ENCODE measurements around the gene MATN4. TPM values are rescaled to one million over a fixed set of nuclear protein-coding genes. Genes with fewer than 3 reads are reported as not detected.

MATN4 gene
- total and polyA plus RNA-seq, 2 experiments from 2014 or later, result 3.3 to 5.1 TPM

DNA sequence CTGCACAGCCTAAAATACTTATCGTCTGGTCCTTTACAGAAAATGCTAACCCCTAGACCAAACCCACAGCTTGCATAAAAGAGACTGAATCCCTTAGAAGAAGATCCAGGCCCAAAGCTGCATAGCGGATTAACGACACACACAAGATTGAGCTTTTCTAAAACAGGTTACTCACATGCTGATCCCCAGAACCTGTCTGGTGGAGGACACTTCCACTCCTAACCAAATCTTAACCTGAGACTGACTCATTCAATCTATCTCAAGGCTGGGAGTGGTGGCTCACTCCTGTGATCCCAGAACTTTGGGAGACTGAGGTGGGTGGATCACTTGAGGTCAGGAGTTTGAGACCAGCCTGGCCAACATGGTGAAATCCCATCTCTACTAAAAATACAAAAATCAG is 50.9 kb downstream of the MATN4 start (continued):
- TF ChIP-seq, protein P1, sequence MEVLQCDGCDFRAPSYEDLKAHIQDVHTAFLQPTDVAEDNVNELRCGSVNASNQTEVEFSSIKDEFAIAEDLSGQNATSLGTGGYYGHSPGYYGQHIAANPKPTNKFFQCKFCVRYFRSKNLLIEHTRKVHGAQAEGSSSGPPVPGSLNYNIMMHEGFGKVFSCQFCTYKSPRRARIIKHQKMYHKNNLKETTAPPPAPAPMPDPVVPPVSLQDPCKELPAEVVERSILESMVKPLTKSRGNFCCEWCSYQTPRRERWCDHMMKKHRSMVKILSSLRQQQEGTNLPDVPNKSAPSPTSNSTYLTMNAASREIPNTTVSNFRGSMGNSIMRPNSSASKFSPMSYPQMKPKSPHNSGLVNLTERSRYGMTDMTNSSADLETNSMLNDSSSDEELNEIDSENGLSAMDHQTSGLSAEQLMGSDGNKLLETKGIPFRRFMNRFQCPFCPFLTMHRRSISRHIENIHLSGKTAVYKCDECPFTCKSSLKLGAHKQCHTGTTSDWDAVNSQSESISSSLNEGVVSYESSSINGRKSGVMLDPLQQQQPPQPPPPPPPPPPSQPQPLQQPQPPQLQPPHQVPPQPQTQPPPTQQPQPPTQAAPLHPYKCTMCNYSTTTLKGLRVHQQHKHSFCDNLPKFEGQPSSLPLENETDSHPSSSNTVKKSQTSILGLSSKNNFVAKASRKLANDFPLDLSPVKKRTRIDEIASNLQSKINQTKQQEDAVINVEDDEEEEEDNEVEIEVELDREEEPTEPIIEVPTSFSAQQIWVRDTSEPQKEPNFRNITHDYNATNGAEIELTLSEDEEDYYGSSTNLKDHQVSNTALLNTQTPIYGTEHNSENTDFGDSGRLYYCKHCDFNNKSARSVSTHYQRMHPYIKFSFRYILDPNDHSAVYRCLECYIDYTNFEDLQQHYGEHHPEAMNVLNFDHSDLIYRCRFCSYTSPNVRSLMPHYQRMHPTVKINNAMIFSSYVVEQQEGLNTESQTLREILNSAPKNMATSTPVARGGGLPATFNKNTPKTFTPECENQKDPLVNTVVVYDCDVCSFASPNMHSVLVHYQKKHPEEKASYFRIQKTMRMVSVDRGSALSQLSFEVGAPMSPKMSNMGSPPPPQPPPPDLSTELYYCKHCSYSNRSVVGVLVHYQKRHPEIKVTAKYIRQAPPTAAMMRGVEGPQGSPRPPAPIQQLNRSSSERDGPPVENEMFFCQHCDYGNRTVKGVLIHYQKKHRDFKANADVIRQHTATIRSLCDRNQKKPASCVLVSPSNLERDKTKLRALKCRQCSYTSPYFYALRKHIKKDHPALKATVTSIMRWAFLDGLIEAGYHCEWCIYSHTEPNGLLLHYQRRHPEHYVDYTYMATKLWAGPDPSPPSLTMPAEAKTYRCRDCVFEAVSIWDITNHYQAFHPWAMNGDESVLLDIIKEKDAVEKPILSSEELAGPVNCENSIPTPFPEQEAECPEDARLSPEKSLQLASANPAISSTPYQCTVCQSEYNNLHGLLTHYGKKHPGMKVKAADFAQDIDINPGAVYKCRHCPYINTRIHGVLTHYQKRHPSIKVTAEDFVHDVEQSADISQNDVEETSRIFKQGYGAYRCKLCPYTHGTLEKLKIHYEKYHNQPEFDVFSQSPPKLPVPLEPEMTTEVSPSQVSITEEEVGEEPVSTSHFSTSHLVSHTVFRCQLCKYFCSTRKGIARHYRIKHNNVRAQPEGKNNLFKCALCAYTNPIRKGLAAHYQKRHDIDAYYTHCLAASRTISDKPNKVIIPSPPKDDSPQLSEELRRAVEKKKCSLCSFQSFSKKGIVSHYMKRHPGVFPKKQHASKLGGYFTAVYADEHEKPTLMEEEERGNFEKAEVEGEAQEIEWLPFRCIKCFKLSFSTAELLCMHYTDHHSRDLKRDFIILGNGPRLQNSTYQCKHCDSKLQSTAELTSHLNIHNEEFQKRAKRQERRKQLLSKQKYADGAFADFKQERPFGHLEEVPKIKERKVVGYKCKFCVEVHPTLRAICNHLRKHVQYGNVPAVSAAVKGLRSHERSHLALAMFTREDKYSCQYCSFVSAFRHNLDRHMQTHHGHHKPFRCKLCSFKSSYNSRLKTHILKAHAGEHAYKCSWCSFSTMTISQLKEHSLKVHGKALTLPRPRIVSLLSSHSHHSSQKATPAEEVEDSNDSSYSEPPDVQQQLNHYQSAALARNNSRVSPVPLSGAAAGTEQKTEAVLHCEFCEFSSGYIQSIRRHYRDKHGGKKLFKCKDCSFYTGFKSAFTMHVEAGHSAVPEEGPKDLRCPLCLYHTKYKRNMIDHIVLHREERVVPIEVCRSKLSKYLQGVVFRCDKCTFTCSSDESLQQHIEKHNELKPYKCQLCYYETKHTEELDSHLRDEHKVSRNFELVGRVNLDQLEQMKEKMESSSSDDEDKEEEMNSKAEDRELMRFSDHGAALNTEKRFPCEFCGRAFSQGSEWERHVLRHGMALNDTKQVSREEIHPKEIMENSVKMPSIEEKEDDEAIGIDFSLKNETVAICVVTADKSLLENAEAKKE (CRISPR knock-in tag; IDR thresholded peaks at IDR 0.05), result no peak
- no peak for TF ChIP-seq EZH2phosphoT487 (IDR thresholded peaks at IDR 0.05; ENCODE audit: unreplicated experiment)

DNA sequence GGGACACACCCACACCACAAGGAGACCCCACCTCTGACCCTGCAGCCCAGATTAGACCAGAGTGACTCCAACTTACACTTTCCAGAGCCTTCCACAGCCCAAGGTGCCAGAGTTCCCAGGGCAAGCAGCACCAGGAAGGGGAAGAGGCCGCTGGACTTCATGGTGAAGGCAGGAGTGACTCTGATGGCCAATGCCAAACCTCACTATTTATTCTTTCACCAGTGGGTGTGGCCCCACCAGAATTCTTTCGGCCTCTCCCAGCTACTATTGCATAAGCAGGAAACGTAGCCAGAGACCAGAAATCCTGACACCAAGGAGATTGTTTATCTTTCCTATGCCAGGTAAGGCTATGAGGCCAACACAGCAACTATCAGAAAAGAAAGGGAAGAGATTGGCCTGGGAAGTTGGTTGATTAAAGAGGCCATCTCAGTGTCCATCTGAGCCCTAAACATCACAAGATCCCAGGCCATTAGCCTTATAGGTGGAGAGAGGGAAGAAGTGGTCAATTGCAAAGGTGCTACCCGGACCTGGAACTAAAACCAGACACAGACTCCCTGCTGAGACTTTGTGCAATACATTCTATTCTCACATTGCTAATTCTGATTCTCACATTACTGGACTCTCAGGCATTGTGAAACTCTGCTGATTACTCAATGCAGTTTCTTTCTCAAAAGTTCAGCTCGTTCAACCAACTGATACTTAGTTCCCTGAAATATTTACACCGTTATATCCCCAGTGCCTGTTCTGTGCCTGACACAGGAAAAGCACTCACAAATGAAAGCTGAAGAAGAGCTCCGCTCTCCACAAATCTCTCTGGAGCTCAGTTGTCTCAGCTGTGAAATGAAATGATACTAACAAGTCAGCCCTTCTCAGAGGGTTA is 53.5 kb downstream of the MATN4 start, which contains the start of gene SLPI:
SLPI (minus strand) TSS at position 182 of the 880 bp plus-strand sequence; CDS start at position 161, 21 bp downstream.
- Histone ChIP-seq H3K4me3 (no peak within 1 kb of the TSS), H3F3A (replicated peaks; ENCODE audit: low read depth) (no peaks in the 10 kb centered on the region), H3K36me3 (ENCODE audit: insufficient read depth) (no peaks in the 10 kb centered on the region), H3K79me2 (replicated peaks; ENCODE audit: insufficient read depth) (no peaks in the 10 kb centered on the region), H2AFZ (no peak within 1 kb of the TSS; the same call in 1 of the 2 replicates), H3K27ac (ENCODE audit: low read depth) (no peak within 1 kb of the TSS), H3K9me2 (ENCODE audit: insufficient read depth) (peaks cover 3% of the 10 kb centered on the region; the same call in 1 of the 2 replicates), H3K4me1 (ENCODE audit: insufficient read depth) (peaks cover 7% of the 10 kb centered on the region), H4K20me1 (replicated peaks; ENCODE audit: insufficient read depth) (no peaks in the 10 kb centered on the region), H3K4me2 (no peak within 1 kb of the TSS), H3K27me3 (ENCODE audit: insufficient read depth) (no peaks in the 10 kb centered on the region)
- Mint-ChIP-seq H3K27me3 (ENCODE audit: insufficient read depth, low read depth, poor library complexity) (peaks cover 4% of the 10 kb centered on the region), H3K4me3 (no peak within 1 kb of the TSS), H3K27ac (no peak within 1 kb of the TSS), H3K9me3 (no peaks in the 10 kb centered on the region), H3K36me3 (ENCODE audit: low read depth) (no peaks in the 10 kb centered on the region), H3K4me1 (peaks cover 9% of the 10 kb centered on the region)
- DNase-seq (ENCODE audit: low spot score) (no peak), ATAC-seq (no peak)
- TF ChIP-seq NANOG (IDR thresholded peaks at IDR 0.05; ENCODE audit: borderline replicate concordance), result no peak
- TF ChIP-seq ZNF114 (CRISPR knock-in tag; IDR thresholded peaks at IDR 0.05), result no peak
- no peak for TF ChIP-seq POLR2AphosphoS5 (IDR thresholded peaks at IDR 0.05; ENCODE audit: low read depth)
- no peak for TF ChIP-seq JUNB (IDR thresholded peaks at IDR 0.05; ENCODE audit: unreplicated experiment)
- TF ChIP-seq, protein P2, sequence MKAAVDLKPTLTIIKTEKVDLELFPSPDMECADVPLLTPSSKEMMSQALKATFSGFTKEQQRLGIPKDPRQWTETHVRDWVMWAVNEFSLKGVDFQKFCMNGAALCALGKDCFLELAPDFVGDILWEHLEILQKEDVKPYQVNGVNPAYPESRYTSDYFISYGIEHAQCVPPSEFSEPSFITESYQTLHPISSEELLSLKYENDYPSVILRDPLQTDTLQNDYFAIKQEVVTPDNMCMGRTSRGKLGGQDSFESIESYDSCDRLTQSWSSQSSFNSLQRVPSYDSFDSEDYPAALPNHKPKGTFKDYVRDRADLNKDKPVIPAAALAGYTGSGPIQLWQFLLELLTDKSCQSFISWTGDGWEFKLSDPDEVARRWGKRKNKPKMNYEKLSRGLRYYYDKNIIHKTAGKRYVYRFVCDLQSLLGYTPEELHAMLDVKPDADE (IDR thresholded peaks at IDR 0.05), result no peak
- TF ChIP-seq, protein P3, sequence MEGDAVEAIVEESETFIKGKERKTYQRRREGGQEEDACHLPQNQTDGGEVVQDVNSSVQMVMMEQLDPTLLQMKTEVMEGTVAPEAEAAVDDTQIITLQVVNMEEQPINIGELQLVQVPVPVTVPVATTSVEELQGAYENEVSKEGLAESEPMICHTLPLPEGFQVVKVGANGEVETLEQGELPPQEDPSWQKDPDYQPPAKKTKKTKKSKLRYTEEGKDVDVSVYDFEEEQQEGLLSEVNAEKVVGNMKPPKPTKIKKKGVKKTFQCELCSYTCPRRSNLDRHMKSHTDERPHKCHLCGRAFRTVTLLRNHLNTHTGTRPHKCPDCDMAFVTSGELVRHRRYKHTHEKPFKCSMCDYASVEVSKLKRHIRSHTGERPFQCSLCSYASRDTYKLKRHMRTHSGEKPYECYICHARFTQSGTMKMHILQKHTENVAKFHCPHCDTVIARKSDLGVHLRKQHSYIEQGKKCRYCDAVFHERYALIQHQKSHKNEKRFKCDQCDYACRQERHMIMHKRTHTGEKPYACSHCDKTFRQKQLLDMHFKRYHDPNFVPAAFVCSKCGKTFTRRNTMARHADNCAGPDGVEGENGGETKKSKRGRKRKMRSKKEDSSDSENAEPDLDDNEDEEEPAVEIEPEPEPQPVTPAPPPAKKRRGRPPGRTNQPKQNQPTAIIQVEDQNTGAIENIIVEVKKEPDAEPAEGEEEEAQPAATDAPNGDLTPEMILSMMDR (conservative IDR thresholded peaks at IDR 0.05; ENCODE audit: low read depth in 2 of 2), result no peak

Measured in GM23338 (cell line).